Measurements from ENCODE around the gene ACOX3. TPM values are rescaled to one million over a fixed set of nuclear protein-coding genes. Genes with fewer than 3 reads are reported as not detected.

ACOX3 gene
- total and polyA plus RNA-seq, 2 of the 8 experiments (the other 6 are each of a cell fraction or from before 2014, with no cell fraction given): 2.5 to 9.9 TPM

DNA sequence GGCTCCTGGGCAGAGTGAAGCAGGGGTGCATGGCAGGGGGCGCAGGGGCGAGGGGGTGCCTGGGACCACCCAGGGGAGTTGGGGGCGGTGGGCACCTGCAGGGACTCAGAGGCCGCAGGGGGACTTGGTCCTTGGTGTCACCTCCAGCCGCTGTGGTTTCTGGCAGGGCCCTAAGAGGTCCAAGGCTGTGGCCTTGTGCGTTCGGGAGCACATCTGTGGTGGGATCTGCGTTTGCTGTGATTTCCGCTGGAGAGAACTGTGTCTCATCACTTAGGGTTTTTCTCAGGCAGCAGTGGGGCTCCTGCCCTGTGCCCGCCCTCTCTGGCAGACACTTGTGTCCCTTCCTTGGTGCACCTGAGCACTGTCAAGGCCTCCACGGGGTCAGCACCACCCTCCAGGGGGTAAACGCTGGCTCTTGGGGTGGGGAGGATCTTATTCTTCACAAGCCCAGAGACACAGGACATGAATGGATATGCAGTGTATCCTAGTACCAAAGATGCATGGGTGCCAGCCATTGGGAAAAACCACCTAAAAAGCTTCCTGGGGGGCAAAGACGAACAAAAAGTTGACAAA lies 66.5 kb downstream of the ACOX3 start (continued):
- TF ChIP-seq SIN3A (conservative IDR thresholded peaks at IDR 0.05 in 1 of 2, IDR thresholded peaks at IDR 0.05 in 1 of 2; ENCODE audit: low read depth in 1 of 2, low read length in 2 of 2): no peak
- no peak for TF ChIP-seq YY1 (IDR thresholded peaks at IDR 0.05; ENCODE audit: low read depth, low read length)
